ENCODE data around the gene MYO9B. TPM values are rescaled to one million over a fixed set of nuclear protein-coding genes. Genes with fewer than 3 reads are reported as not detected.

Gene MYO9B
- total RNA-seq, 1 experiment from 2014 or later: 68.3 TPM

GRCh38 chr19:17195106-17195505 lies 119.5 kb downstream of the MYO9B start:
- H3K4me3 ChIP-seq (ENCODE audit: low read length): no peak overlapping the region
- no peak for ATAC-seq
- POLR2A ChIA-PET (ENCODE audit: unreplicated experiment): no interaction called here
- DNase-seq: no peak
- no peak overlapping the region for H3K9ac ChIP-seq (ENCODE audit: low read length)
- TF ChIP-seq CTCF (conservative IDR thresholded peaks at IDR 0.05; ENCODE audit: low read depth, low read length) (no peak), EZH2 (IDR thresholded peaks at IDR 0.05; ENCODE audit: low read length, unreplicated experiment) (no peak)
- no peaks in the 10 kb centered on the region for H3K9me2 ChIP-seq (replicated peaks; ENCODE audit: low read length)
- no peaks in the 10 kb centered on the region for H3F3A ChIP-seq (ENCODE audit: low read length, unreplicated experiment)
- no peaks in the 10 kb centered on the region for H3K79me2 ChIP-seq (ENCODE audit: low read length)
- CTCF ChIA-PET: no interaction called here
- H3K27me3 ChIP-seq (ENCODE audit: low read length): no peaks in the 10 kb centered on the region
- H4K20me1 ChIP-seq (ENCODE audit: low read length): no peaks in the 10 kb centered on the region
- no peak overlapping the region for H3K4me2 ChIP-seq (ENCODE audit: low read length)
- no TSS peak for BruUV-seq (replicated peaks)
- intact Hi-C loops (cut with micrococcal nuclease): no loop called here
- no peaks in the 10 kb centered on the region for H3K9me3 ChIP-seq (ENCODE audit: low read length)
- no peak overlapping the region for H2AFZ ChIP-seq (ENCODE audit: low read length)
- no peak overlapping the region for H3K27ac ChIP-seq (ENCODE audit: low read length)
- H3K36me3 ChIP-seq (ENCODE audit: low read depth, low read length): peaks cover 15% of the 10 kb centered on the region
- no peaks in the 10 kb centered on the region for H3K4me1 ChIP-seq (ENCODE audit: insufficient read depth, low read length)

GRCh38 chr19:17196610-17197009 lies 121.0 kb downstream of the MYO9B start:
- no peak overlapping the region for H3K4me3 ChIP-seq (ENCODE audit: low read length)
- no peaks in the 10 kb centered on the region for H3K4me1 ChIP-seq (ENCODE audit: insufficient read depth, low read length)
- H4K20me1 ChIP-seq (ENCODE audit: low read length): no peaks in the 10 kb centered on the region
- H2AFZ ChIP-seq (ENCODE audit: low read length): no peak overlapping the region
- no peak overlapping the region for H3K4me2 ChIP-seq (ENCODE audit: low read length)
- intact Hi-C loops (cut with micrococcal nuclease): no loop called here
- TF ChIP-seq EZH2phosphoT487 (IDR thresholded peaks at IDR 0.05; ENCODE audit: borderline replicate concordance, low read length): no peak
- no peak for TF ChIP-seq CTCF (conservative IDR thresholded peaks at IDR 0.05; ENCODE audit: low read depth, low read length)
- TF ChIP-seq EZH2 (IDR thresholded peaks at IDR 0.05; ENCODE audit: low read length, unreplicated experiment): no peak
- no peaks in the 10 kb centered on the region for H3F3A ChIP-seq (ENCODE audit: low read length, unreplicated experiment)
- no peak for DNase-seq
- POLR2A ChIA-PET (ENCODE audit: unreplicated experiment): no interaction called here
- no peaks in the 10 kb centered on the region for H3K9me2 ChIP-seq (replicated peaks; ENCODE audit: low read length)
- no peak for ATAC-seq
- H3K9me3 ChIP-seq (ENCODE audit: low read length): no peaks in the 10 kb centered on the region
- H3K79me2 ChIP-seq (ENCODE audit: low read length): no peaks in the 10 kb centered on the region
- no TSS peak for BruUV-seq (replicated peaks)
- no peak overlapping the region for H3K9ac ChIP-seq (ENCODE audit: low read length)
- CTCF ChIA-PET: no interaction called here
- H3K36me3 ChIP-seq (ENCODE audit: low read depth, low read length): peaks cover 29% of the 10 kb centered on the region
- H3K27me3 ChIP-seq (ENCODE audit: low read length): no peaks in the 10 kb centered on the region
- H3K27ac ChIP-seq (ENCODE audit: low read length): no peak overlapping the region

GRCh38 chr19:17197666-17198065 lies 122.1 kb downstream of the MYO9B start:
- H3K79me2 ChIP-seq (ENCODE audit: low read length): no peaks in the 10 kb centered on the region
- intact Hi-C loops (cut with micrococcal nuclease): no loop called here
- no TSS peak for BruUV-seq (replicated peaks)
- CTCF ChIA-PET: no interaction called here
- H3K36me3 ChIP-seq (ENCODE audit: low read depth, low read length): peaks cover 40% of the 10 kb centered on the region
- ATAC-seq: no peak
- no peak overlapping the region for H3K27ac ChIP-seq (ENCODE audit: low read length)
- H3K4me2 ChIP-seq (ENCODE audit: low read length): no peak overlapping the region
- H3K4me3 ChIP-seq (ENCODE audit: low read length): no peak overlapping the region
- H3K9ac ChIP-seq (ENCODE audit: low read length): no peak overlapping the region
- POLR2A ChIA-PET (ENCODE audit: unreplicated experiment): no interaction called here
- H3K27me3 ChIP-seq (ENCODE audit: low read length): no peaks in the 10 kb centered on the region
- H3K9me2 ChIP-seq (replicated peaks; ENCODE audit: low read length): no peaks in the 10 kb centered on the region
- TF ChIP-seq EZH2phosphoT487 (IDR thresholded peaks at IDR 0.05; ENCODE audit: borderline replicate concordance, low read length): no peak
- no peak for TF ChIP-seq CTCF (conservative IDR thresholded peaks at IDR 0.05; ENCODE audit: low read depth, low read length)
- no peak for TF ChIP-seq EZH2 (IDR thresholded peaks at IDR 0.05; ENCODE audit: low read length, unreplicated experiment)
- no peaks in the 10 kb centered on the region for H4K20me1 ChIP-seq (ENCODE audit: low read length)
- H3K9me3 ChIP-seq (ENCODE audit: low read length): no peaks in the 10 kb centered on the region
- no peaks in the 10 kb centered on the region for H3K4me1 ChIP-seq (ENCODE audit: insufficient read depth, low read length)
- no peak overlapping the region for H2AFZ ChIP-seq (ENCODE audit: low read length)
- DNase-seq: no peak
- H3F3A ChIP-seq (ENCODE audit: low read length, unreplicated experiment): no peaks in the 10 kb centered on the region
